K562 (cell line): ENCODE measurements around the gene TMEM60. TPM values are rescaled to one million over a fixed set of nuclear protein-coding genes. Genes with fewer than 3 reads are reported as not detected.

ENCODE experiments used
- CCNT2 ChIP-seq: IDR thresholded peaks from 2 replicates; pipeline ENCODE4 v1.6.1; 2011; ENCODE audit warnings: borderline replicate concordance, low read depth, mild to moderate bottlenecking, moderate library complexity, mixed read lengths, low read length; ENCODE audit not compliant: insufficient read length; ENCODE audit errors: extremely low read depth
- DMBX1 ChIP-seq: fragments of 250-450 bp; sonication (Bioruptor Pico); IDR thresholded peaks from 2 replicates; pipeline ENCODE4 v1.8.0; 2022; ENCODE audit warnings: inconsistent platforms, mild to moderate bottlenecking, moderate library complexity, borderline replicate concordance
- ELF2 ChIP-seq: fragments of 250-450 bp; sonication (Bioruptor Pico); IDR thresholded peaks from 2 replicates; pipeline ENCODE4 v1.5.0; 2021; ENCODE audit warnings: mild to moderate bottlenecking
- ELF4 ChIP-seq: fragments of 450-650 bp; formaldehyde crosslinking; IDR thresholded peaks from 2 replicates; pipeline ENCODE4 v1.4.0; 2022; ENCODE audit warnings: missing genetic modification characterization
- JUND ChIP-seq, 2 experiments: IDR thresholded peaks; 2 replicates in 1 of 2; 3 replicates in 1 of 2; pipeline ENCODE4 v1.6.1; 2011; ENCODE audit warnings: borderline replicate concordance in 2 of 2, low read depth in 2 of 2, low read length in 2 of 2, improper control_type of control experiment in 1 of 2, missing biosample characterization in 1 of 2, missing genetic modification characterization in 1 of 2, missing genetic modification reagents in 1 of 2
- NFXL1 ChIP-seq: fragments of 450-650 bp; formaldehyde crosslinking; IDR thresholded peaks from 2 replicates; pipeline ENCODE4 v1.4.0; 2021; ENCODE audit warnings: mild to moderate bottlenecking
- NONO ChIP-seq, 2 experiments: fragments of 200-400 bp in 1 of 2; fragments of 450-650 bp in 1 of 2; formaldehyde crosslinking in 1 of 2; IDR thresholded peaks; 2 replicates each; pipeline ENCODE4 v1.6.1; 2017; ENCODE audit warnings: low read depth in 2 of 2, mild to moderate bottlenecking in 2 of 2, moderate library complexity in 2 of 2, low read length in 1 of 2
- NR2F6 ChIP-seq: fragments of 450-650 bp; formaldehyde crosslinking; IDR thresholded peaks from 2 replicates; pipeline ENCODE4 v1.4.0; 2020; ENCODE audit warnings: mild to moderate bottlenecking
- PML ChIP-seq: IDR thresholded peaks from 2 replicates; pipeline ENCODE4 v1.6.1; 2012; ENCODE audit warnings: low read length, inconsistent platforms
- SIN3B ChIP-seq: fragments of 450-650 bp; IDR thresholded peaks from 2 replicates; pipeline ENCODE4 v1.6.1; 2017; ENCODE audit warnings: low read depth, mild to moderate bottlenecking, moderate library complexity
- SRSF1 ChIP-seq: fragments of 200-400 bp; formaldehyde crosslinking; IDR thresholded peaks from 2 replicates; pipeline ENCODE4 v1.6.1; 2017; ENCODE audit warnings: mild to moderate bottlenecking, low read depth, low read length, moderate library complexity
- ZNF121 ChIP-seq: sonication (generic); formaldehyde crosslinking; conservative IDR thresholded peaks from 2 replicates; pipeline ENCODE4 v1.8.0; 2022; ENCODE audit warnings: missing genetic modification reagents
- ZNF140 ChIP-seq: fragments of 250-450 bp; sonication (Bioruptor Pico); IDR thresholded peaks from 2 replicates; pipeline ENCODE4 v1.8.0; 2021; ENCODE audit warnings: moderate library complexity, mild to moderate bottlenecking, inconsistent platforms
- ZNF431 ChIP-seq: sonication (generic); formaldehyde crosslinking; IDR thresholded peaks from 2 replicates; pipeline ENCODE4 v1.8.0; 2022; ENCODE audit warnings: mild to moderate bottlenecking, missing genetic modification reagents
- ZNF764 ChIP-seq: fragments of 250-450 bp; sonication (Bioruptor Pico); IDR thresholded peaks from 2 replicates; pipeline ENCODE4 v1.4.0; 2020; ENCODE audit warnings: low read depth, mild to moderate bottlenecking, moderate library complexity
- ZSCAN29 ChIP-seq: fragments of 450-650 bp; IDR thresholded peaks from 2 replicates; pipeline ENCODE4 v1.6.1; 2017
- polyA plus RNA-seq, 8 experiments: library from polyadenylated mRNA; depleted of rRNA in 4 of 8; stranded (reverse) in 5 of 8; unstranded in 3 of 8; fragments of >200 nt; fragmentation: Nextera tagmentation in 2 of 8; fragmentation: Illumina TruSeq in 1 of 8; extraction: Ambion mirVana in 2 of 8; extraction: Trizol in 1 of 8; gene quantifications; 2 replicates each; pipeline versions ENCODE4 v1.2.1 to v1.2.3, GENCODE V29; 2011 to 2014; ENCODE audit warnings: inconsistent platforms in 1 of 8, missing spikeins in 1 of 8
- total RNA-seq, 7 experiments: library from RNA; depleted of rRNA in 6 of 7; stranded (reverse); fragments of >200 nt in 6 of 7; fragmentation: Illumina TruSeq in 2 of 7; extraction: Trizol in 2 of 7; gene quantifications; 2 replicates each; pipeline versions ENCODE4 v1.2.1 to v1.2.3, GENCODE V29; 2011 to 2021; ENCODE audit warnings: low replicate concordance in 1 of 7
- TF ChIP-seq, protein P1 (sequence below): sonication (generic); IDR thresholded peaks from 2 replicates; pipeline ENCODE4 v1.6.1; 2016
- TF ChIP-seq, protein P2 (sequence below): fragments of 250-450 bp; sonication (Bioruptor Pico); IDR thresholded peaks from 2 replicates; pipeline ENCODE4 v1.8.0; 2022; ENCODE audit warnings: moderate library complexity, mild to moderate bottlenecking, inconsistent platforms
- TF ChIP-seq, protein P3 (sequence below): fragments of 250-450 bp; sonication (Bioruptor Pico); IDR thresholded peaks from 2 replicates; pipeline ENCODE4 v1.4.0; 2020; ENCODE audit warnings: mild to moderate bottlenecking, moderate library complexity
- TF ChIP-seq, protein P4 (sequence below): conservative IDR thresholded peaks from 2 replicates; pipeline ENCODE4 v1.6.1; 2011; ENCODE audit warnings: low read depth, mild to moderate bottlenecking, low read length; ENCODE audit not compliant: control insufficient read depth
- TF ChIP-seq, protein P5 (sequence below): fragments of 450-650 bp; IDR thresholded peaks from 2 replicates; pipeline ENCODE4 v1.6.1; 2016; ENCODE audit warnings: antibody characterized with exemption

Gene TMEM60
- total and polyA plus RNA-seq, 9 of the 15 experiments (the other 6 are each of a cell fraction or from before 2014, with no cell fraction given), result 12.5 to 140 (median 38.4) TPM

DNA sequence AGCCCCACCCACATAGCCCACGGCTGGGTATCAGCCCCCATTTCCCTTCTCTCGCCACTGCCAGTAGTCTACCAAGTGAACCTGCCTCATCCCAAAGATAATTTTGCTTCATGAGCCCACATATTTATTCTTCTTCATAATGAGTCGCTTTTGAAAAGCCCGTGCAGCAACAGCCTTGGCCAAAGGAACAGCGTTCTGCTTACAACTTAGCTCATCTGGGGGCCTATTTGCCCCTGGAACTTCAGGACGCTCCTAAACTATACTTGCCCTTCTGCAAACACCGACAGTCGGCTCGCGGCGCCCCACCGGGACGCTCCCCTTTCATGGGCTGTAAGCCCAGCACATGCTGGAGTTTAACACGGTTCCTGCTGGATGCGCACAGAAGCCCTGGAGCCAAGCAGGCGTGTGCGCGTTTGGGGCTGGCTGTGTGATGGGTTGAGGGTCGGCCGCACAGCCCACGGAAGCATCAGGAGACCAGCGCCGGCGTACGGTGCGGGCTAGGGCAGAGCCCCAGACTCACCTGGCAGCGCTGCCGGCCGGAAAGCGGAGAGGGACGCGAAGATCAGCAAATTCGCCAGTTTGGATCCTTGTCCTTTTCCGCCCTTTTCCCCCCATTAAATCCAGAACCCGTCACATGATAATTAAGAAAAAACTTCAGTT, 370 bp downstream of the TMEM60 start (continued):
- TF ChIP-seq NR2F6, result 0 out of 2 replicates have a peak, but pooled peaks have one; percentile 71
- TF ChIP-seq NONO (IDR thresholded peaks at IDR 0.05; ENCODE audit: low read depth in 2 of 2, low read length in 1 of 2), result no peak
- 0 out of 2 replicates have a peak, but pooled peaks have one; percentile 50 for TF ChIP-seq DMBX1 (CRISPR knock-in tag)
- TF ChIP-seq, protein P1, sequence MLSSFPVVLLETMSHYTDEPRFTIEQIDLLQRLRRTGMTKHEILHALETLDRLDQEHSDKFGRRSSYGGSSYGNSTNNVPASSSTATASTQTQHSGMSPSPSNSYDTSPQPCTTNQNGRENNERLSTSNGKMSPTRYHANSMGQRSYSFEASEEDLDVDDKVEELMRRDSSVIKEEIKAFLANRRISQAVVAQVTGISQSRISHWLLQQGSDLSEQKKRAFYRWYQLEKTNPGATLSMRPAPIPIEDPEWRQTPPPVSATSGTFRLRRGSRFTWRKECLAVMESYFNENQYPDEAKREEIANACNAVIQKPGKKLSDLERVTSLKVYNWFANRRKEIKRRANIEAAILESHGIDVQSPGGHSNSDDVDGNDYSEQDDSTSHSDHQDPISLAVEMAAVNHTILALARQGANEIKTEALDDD, result no peak
- no peak for TF ChIP-seq ZNF121 (CRISPR knock-in tag)
- TF ChIP-seq, protein P2, sequence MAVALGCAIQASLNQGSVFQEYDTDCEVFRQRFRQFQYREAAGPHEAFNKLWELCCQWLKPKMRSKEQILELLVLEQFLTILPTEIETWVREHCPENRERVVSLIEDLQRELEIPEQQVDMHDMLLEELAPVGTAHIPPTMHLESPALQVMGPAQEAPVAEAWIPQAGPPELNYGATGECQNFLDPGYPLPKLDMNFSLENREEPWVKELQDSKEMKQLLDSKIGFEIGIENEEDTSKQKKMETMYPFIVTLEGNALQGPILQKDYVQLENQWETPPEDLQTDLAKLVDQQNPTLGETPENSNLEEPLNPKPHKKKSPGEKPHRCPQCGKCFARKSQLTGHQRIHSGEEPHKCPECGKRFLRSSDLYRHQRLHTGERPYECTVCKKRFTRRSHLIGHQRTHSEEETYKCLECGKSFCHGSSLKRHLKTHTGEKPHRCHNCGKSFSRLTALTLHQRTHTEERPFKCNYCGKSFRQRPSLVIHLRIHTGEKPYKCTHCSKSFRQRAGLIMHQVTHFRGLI, result 0 out of 2 replicates have a peak, but pooled peaks have one; percentile 6
- peak; percentile 59 for TF ChIP-seq SIN3B
- TF ChIP-seq JUND (IDR thresholded peaks at IDR 0.05; ENCODE audit: borderline replicate concordance, low read depth, low read length), result no peak
- no peak for TF ChIP-seq JUND (tag; IDR thresholded peaks at IDR 0.05; ENCODE audit: borderline replicate concordance, low read depth, low read length)
- TF ChIP-seq SRSF1, result no peak
- peak; percentile 55 for TF ChIP-seq CCNT2
- TF ChIP-seq, protein P3, sequence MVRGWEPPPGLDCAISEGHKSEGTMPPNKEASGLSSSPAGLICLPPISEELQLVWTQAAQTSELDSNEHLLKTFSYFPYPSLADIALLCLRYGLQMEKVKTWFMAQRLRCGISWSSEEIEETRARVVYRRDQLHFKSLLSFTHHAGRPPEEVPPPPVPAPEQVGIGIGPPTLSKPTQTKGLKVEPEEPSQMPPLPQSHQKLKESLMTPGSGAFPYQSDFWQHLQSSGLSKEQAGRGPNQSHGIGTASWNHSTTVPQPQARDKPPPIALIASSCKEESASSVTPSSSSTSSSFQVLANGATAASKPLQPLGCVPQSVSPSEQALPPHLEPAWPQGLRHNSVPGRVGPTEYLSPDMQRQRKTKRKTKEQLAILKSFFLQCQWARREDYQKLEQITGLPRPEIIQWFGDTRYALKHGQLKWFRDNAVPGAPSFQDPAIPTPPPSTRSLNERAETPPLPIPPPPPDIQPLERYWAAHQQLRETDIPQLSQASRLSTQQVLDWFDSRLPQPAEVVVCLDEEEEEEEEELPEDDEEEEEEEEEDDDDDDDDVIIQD, result no peak
- 0 out of 2 replicates have a peak, but pooled peaks have one; percentile 29 for TF ChIP-seq ZNF431 (CRISPR knock-in tag)
- TF ChIP-seq, protein P4, sequence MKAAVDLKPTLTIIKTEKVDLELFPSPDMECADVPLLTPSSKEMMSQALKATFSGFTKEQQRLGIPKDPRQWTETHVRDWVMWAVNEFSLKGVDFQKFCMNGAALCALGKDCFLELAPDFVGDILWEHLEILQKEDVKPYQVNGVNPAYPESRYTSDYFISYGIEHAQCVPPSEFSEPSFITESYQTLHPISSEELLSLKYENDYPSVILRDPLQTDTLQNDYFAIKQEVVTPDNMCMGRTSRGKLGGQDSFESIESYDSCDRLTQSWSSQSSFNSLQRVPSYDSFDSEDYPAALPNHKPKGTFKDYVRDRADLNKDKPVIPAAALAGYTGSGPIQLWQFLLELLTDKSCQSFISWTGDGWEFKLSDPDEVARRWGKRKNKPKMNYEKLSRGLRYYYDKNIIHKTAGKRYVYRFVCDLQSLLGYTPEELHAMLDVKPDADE, result peak; percentile 48; the same call in 1 of the 2 replicates
- TF ChIP-seq ZNF764, result no peak; the same call in 1 of the 2 replicates
- no peak for TF ChIP-seq NFXL1 (CRISPR knock-in tag)
- peak; percentile 40; the same call in 1 of the 2 replicates for TF ChIP-seq ELF2
- TF ChIP-seq ZNF140 (CRISPR knock-in tag), result no peak
- TF ChIP-seq, protein P5, sequence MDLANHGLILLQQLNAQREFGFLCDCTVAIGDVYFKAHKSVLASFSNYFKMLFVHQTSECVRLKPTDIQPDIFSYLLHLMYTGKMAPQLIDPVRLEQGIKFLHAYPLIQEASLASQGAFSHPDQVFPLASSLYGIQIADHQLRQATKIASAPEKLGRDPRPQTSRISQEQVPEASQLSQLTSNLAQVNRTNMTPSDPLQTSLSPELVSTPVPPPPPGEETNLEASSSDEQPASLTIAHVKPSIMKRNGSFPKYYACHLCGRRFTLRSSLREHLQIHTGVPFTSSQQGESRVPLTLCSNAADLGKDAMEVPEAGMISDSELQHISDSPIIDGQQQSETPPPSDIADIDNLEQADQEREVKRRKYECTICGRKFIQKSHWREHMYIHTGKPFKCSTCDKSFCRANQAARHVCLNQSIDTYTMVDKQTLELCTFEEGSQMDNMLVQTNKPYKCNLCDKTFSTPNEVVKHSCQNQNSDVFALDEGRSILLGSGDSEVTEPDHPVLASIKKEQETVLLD, result peak; percentile 25; the same call in 1 of the 2 replicates
- TF ChIP-seq PML, result peak; percentile 34; the same call in 1 of the 2 replicates
- TF ChIP-seq ELF4, result 0 out of 2 replicates have a peak, but pooled peaks have one; percentile 64
- peak; percentile 66; the same call in 1 of the 2 replicates for TF ChIP-seq ZSCAN29
